ENCODE data around the gene RAD52. TPM values are rescaled to one million over a fixed set of nuclear protein-coding genes. Genes with fewer than 3 reads are reported as not detected.

The RAD52 gene
- total and polyA plus RNA-seq, 5 donors from 2014 or later, result 2.6 to 13.8 (median 2.9) TPM

GRCh38 chr12:904010-904414 is 45.5 kb downstream of the RAD52 start:
- no peak overlapping the region for H3K4me3 ChIP-seq (ENCODE audit: low read depth, low read length)
- no peaks in the 10 kb centered on the region for H3K27me3 Mint-ChIP-seq
- H3K4me3 Mint-ChIP-seq, result no peak overlapping the region
- H3K9me3 Mint-ChIP-seq, result no peaks in the 10 kb centered on the region
- peaks cover 5 to 33% (median 21%) of the 10 kb centered on the region in 4 donors for H3K4me1 Mint-ChIP-seq
- H3K9me3 ChIP-seq (ENCODE audit: control insufficient read depth in 2 of 2, low read length in 2 of 2), result no peaks in the 10 kb centered on the region
- H3K36me3 Mint-ChIP-seq, result peaks cover 58% of the 10 kb centered on the region
- H3K36me3 ChIP-seq (ENCODE audit: control insufficient read depth, insufficient read depth, low read length), result peaks cover 96% of the 10 kb centered on the region
- no peaks in the 10 kb centered on the region for H3K27me3 ChIP-seq (ENCODE audit: control insufficient read depth, insufficient read depth, low read length)
- peak overlapping the region in 2 of 3 donors; percentile 16 to 60 for H3K27ac Mint-ChIP-seq
- ATAC-seq (ENCODE audit: low read depth in 2 of 2) (no peak), DNase-seq (no peak)
- no peak overlapping the region for H3K27ac ChIP-seq (ENCODE audit: insufficient read depth, low read length, poor library complexity, severe bottlenecking)
- H3K4me1 ChIP-seq (ENCODE audit: control insufficient read depth, insufficient read depth, low read length, poor library complexity, severe bottlenecking), result no peaks in the 10 kb centered on the region

DNA sequence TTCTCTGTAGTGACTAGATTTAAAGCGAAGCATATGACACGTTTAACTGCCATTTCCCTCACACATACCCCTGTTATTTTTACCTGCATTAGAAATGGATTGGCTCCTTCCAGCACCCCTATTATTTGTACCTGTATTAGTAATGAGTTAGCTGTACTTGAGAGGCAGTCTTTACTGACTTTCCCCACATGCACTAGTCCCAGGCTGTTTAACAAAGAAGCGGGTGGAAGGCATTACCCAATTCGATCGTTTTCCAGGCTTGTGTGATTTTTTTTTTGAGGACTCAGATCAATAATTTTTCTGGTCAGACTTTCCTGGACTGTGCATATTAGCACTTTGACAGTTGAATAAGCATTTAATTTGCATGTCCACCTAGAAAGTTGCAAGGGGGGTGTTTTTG is 46.4 kb downstream of the RAD52 start:
- no peaks in the 10 kb centered on the region for H3K27me3 Mint-ChIP-seq

DNA sequence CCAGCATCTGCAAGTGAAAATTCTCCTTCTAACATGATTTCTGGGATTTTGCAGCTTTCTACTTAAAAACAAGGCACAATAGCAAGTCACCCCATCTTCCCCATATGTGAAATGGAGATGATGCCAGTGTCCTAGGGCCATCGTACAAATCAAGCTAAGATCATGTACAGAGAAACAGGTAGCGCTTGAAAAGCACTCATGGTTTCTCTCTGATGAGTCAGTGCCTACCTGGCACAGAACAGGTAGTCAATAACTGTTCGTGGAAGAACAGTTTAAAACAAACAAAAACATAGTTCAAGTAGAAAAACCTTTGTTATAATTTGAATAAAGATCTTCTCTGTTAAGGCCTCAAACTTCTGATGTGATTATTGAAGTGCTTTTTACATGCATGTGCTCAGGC is 46.9 kb downstream of the RAD52 start:
- Mint-ChIP-seq H3K9me3 (no peaks in the 10 kb centered on the region), H3K36me3 (peaks cover 53% of the 10 kb centered on the region), H3K27ac (peak overlapping the region in 2 of 3 donors; percentile 51 to 52), H3K4me1 (peaks cover 5 to 33% (median 20%) of the 10 kb centered on the region in 4 donors), H3K4me3 (no peak overlapping the region), H3K27me3 (no peaks in the 10 kb centered on the region)
- ATAC-seq (ENCODE audit: low read depth in 2 of 2) (no peak), DNase-seq (no peak)
- Histone ChIP-seq H3K27me3 (ENCODE audit: control insufficient read depth, insufficient read depth, low read length) (no peaks in the 10 kb centered on the region), H3K36me3 (ENCODE audit: control insufficient read depth, insufficient read depth, low read length) (peaks cover 92% of the 10 kb centered on the region), H3K9me3 (ENCODE audit: control insufficient read depth in 2 of 2, low read length in 2 of 2) (no peaks in the 10 kb centered on the region), H3K4me1 (ENCODE audit: control insufficient read depth, insufficient read depth, low read length, poor library complexity, severe bottlenecking) (no peaks in the 10 kb centered on the region), H3K27ac (ENCODE audit: insufficient read depth, low read length, poor library complexity, severe bottlenecking) (no peak overlapping the region), H3K4me3 (ENCODE audit: low read depth, low read length) (no peak overlapping the region)

More for the DNA sequence above, 46.4 kb downstream of the RAD52 start:
- Mint-ChIP-seq H3K4me3 (no peak overlapping the region), H3K27ac (peak overlapping the region; percentile 51 to 89 (median 52)), H3K36me3 (peaks cover 53% of the 10 kb centered on the region), H3K4me1 (peaks cover 5 to 33% (median 21%) of the 10 kb centered on the region in 4 donors), H3K9me3 (no peaks in the 10 kb centered on the region)
- Histone ChIP-seq H3K36me3 (ENCODE audit: control insufficient read depth, insufficient read depth, low read length) (peaks cover 93% of the 10 kb centered on the region), H3K4me1 (ENCODE audit: control insufficient read depth, insufficient read depth, low read length, poor library complexity, severe bottlenecking) (no peaks in the 10 kb centered on the region), H3K27me3 (ENCODE audit: control insufficient read depth, insufficient read depth, low read length) (no peaks in the 10 kb centered on the region), H3K4me3 (ENCODE audit: low read depth, low read length) (no peak overlapping the region), H3K27ac (ENCODE audit: insufficient read depth, low read length, poor library complexity, severe bottlenecking) (no peak overlapping the region), H3K9me3 (ENCODE audit: control insufficient read depth in 2 of 2, low read length in 2 of 2) (no peaks in the 10 kb centered on the region)
- DNase-seq (no peak), ATAC-seq (ENCODE audit: low read depth in 2 of 2) (no peak)

GRCh38 chr12:897386-897785 is 52.1 kb downstream of the RAD52 start:
- ATAC-seq (ENCODE audit: low read depth in 2 of 2) (no peak), DNase-seq (no peak)
- Mint-ChIP-seq H3K27me3 (no peaks in the 10 kb centered on the region), H3K9me3 (no peaks in the 10 kb centered on the region), H3K4me1 (peaks cover 0 to 6% (median 0%) of the 10 kb centered on the region in 4 donors), H3K4me3 (no peak overlapping the region), H3K27ac (no peak overlapping the region), H3K36me3 (peaks cover 54% of the 10 kb centered on the region)
- Histone ChIP-seq H3K36me3 (ENCODE audit: control insufficient read depth, insufficient read depth, low read length) (peaks cover 87% of the 10 kb centered on the region), H3K4me3 (ENCODE audit: low read depth, low read length) (no peak overlapping the region), H3K4me1 (ENCODE audit: control insufficient read depth, insufficient read depth, low read length, poor library complexity, severe bottlenecking) (no peaks in the 10 kb centered on the region), H3K27me3 (ENCODE audit: control insufficient read depth, insufficient read depth, low read length) (no peaks in the 10 kb centered on the region), H3K9me3 (ENCODE audit: control insufficient read depth in 2 of 2, low read length in 2 of 2) (no peaks in the 10 kb centered on the region), H3K27ac (ENCODE audit: insufficient read depth, low read length, poor library complexity, severe bottlenecking) (no peak overlapping the region)

GRCh38 chr12:896031-896430 is 53.5 kb downstream of the RAD52 start:
- H3K9me3 Mint-ChIP-seq, result no peaks in the 10 kb centered on the region

DNA sequence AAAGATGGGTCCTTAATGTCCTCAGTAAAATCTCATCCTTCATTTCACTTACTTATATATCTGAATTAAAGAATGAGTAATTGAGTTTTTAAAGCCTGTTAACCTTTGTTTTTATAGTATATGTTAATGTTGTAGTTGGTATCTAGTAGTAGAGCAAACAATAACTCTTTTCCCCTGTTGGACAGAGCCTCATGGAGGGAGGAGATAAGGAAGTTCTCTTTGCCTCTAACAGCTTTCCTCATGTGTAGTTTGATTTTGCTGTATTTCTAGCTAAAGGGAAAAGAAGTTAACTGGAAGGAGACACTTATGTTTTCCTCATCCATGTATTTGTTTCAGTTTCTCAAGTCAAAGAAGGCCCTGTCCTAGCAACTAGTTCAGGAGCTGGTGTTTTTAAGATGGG is 55.3 kb downstream of the RAD52 start:
- H3K36me3 ChIP-seq (ENCODE audit: control insufficient read depth, insufficient read depth, low read length), result peaks cover 82% of the 10 kb centered on the region
- H3K4me3 Mint-ChIP-seq, result no peak overlapping the region
- no peak overlapping the region for H3K27ac Mint-ChIP-seq
- H3K9me3 Mint-ChIP-seq, result no peaks in the 10 kb centered on the region
- no peak overlapping the region for H3K27ac ChIP-seq (ENCODE audit: insufficient read depth, low read length, poor library complexity, severe bottlenecking)
- no peaks in the 10 kb centered on the region for H3K9me3 ChIP-seq (ENCODE audit: control insufficient read depth in 2 of 2, low read length in 2 of 2)
- no peaks in the 10 kb centered on the region for H3K27me3 ChIP-seq (ENCODE audit: control insufficient read depth, insufficient read depth, low read length)
- H3K36me3 Mint-ChIP-seq, result peaks cover 43% of the 10 kb centered on the region
- H3K27me3 Mint-ChIP-seq, result no peaks in the 10 kb centered on the region
- ATAC-seq (ENCODE audit: low read depth in 2 of 2), result no peak
- no peak for DNase-seq
- H3K4me1 Mint-ChIP-seq, result peaks cover 0 to 4% (median 0%) of the 10 kb centered on the region in 4 donors
- no peaks in the 10 kb centered on the region for H3K4me1 ChIP-seq (ENCODE audit: control insufficient read depth, insufficient read depth, low read length, poor library complexity, severe bottlenecking)
- H3K4me3 ChIP-seq (ENCODE audit: low read depth, low read length), result no peak overlapping the region

More at GRCh38 chr12:896031-896430, 53.5 kb downstream of the RAD52 start:
- no peaks in the 10 kb centered on the region for H3K9me3 ChIP-seq (ENCODE audit: control insufficient read depth in 2 of 2, low read length in 2 of 2)
- H3K4me1 Mint-ChIP-seq, result peaks cover 0 to 3% (median 0%) of the 10 kb centered on the region in 4 donors
- no peak overlapping the region for H3K27ac ChIP-seq (ENCODE audit: insufficient read depth, low read length, poor library complexity, severe bottlenecking)
- H3K36me3 ChIP-seq (ENCODE audit: control insufficient read depth, insufficient read depth, low read length), result peaks cover 84% of the 10 kb centered on the region
- ATAC-seq (ENCODE audit: low read depth in 2 of 2) (no peak), DNase-seq (no peak)
- no peaks in the 10 kb centered on the region for H3K27me3 Mint-ChIP-seq
- peak overlapping the region in 1 of 3 donors; percentile 35 for H3K27ac Mint-ChIP-seq
- no peaks in the 10 kb centered on the region for H3K27me3 ChIP-seq (ENCODE audit: control insufficient read depth, insufficient read depth, low read length)
- H3K4me1 ChIP-seq (ENCODE audit: control insufficient read depth, insufficient read depth, low read length, poor library complexity, severe bottlenecking), result no peaks in the 10 kb centered on the region
- H3K36me3 Mint-ChIP-seq, result peaks cover 47% of the 10 kb centered on the region
- H3K4me3 ChIP-seq (ENCODE audit: low read depth, low read length), result no peak overlapping the region
- no peak overlapping the region for H3K4me3 Mint-ChIP-seq

DNA sequence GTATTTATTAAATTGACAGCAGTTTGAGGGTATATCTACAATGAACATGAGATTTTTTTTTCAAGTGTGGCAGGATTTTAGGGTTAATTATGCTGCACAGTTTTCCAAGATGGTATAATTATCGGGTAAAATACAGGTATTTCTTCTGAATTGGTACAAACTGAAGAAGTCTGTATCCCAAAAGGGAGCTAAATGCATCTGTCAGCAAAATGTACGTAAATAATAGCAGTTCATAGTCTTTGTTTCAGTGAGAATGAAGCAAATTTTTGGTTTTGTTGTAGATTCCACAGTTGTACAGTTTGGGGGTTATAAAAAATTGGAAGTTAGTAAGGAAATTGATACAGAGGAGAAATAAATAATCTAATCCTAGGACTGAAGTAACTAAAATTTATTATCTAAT is 63.3 kb downstream of the RAD52 start:
- DNase-seq (no peak), ATAC-seq (ENCODE audit: low read depth in 2 of 2) (no peak)
- Mint-ChIP-seq H3K4me1 (peaks cover 0 to 9% (median 0%) of the 10 kb centered on the region in 4 donors), H3K27me3 (no peaks in the 10 kb centered on the region), H3K27ac (peak overlapping the region in 1 of 3 donors; percentile 23), H3K4me3 (no peak overlapping the region), H3K9me3 (peaks cover 0 to 1% (median 0%) of the 10 kb centered on the region in 7 donors), H3K36me3 (peaks cover 74% of the 10 kb centered on the region)
- H3K9me3 ChIP-seq (ENCODE audit: control insufficient read depth in 2 of 2, low read length in 2 of 2), result no peaks in the 10 kb centered on the region
- H3K27me3 ChIP-seq (ENCODE audit: control insufficient read depth, insufficient read depth, low read length), result no peaks in the 10 kb centered on the region
- H3K4me3 ChIP-seq (ENCODE audit: low read depth, low read length), result no peak overlapping the region
- no peak overlapping the region for H3K27ac ChIP-seq (ENCODE audit: insufficient read depth, low read length, poor library complexity, severe bottlenecking)
- no peaks in the 10 kb centered on the region for H3K4me1 ChIP-seq (ENCODE audit: control insufficient read depth, insufficient read depth, low read length, poor library complexity, severe bottlenecking)
- H3K36me3 ChIP-seq (ENCODE audit: control insufficient read depth, insufficient read depth, low read length), result peaks cover 95% of the 10 kb centered on the region

DNA sequence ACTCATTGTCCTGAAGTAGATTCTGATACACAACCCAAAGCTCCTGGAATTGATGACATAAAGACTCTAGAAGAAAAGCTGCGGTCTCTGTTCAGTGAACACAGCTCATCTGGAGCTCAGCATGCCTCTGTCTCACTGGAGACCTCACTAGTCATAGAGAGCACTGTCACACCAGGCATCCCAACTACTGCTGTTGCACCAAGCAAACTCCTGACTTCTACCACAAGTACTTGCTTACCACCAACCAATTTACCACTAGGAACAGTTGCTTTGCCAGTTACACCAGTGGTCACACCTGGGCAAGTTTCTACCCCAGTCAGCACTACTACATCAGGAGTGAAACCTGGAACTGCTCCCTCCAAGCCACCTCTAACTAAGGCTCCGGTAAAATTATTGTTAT is 63.8 kb downstream of the RAD52 start:
- Mint-ChIP-seq H3K4me1 (peaks cover 0 to 9% (median 0%) of the 10 kb centered on the region in 4 donors), H3K27ac (peak overlapping the region in 2 of 3 donors; percentile 61 to 63), H3K27me3 (no peaks in the 10 kb centered on the region), H3K36me3 (peaks cover 75% of the 10 kb centered on the region), H3K4me3 (no peak overlapping the region), H3K9me3 (peaks cover 0 to 1% (median 0%) of the 10 kb centered on the region in 7 donors)
- H3K27me3 ChIP-seq (ENCODE audit: control insufficient read depth, insufficient read depth, low read length), result no peaks in the 10 kb centered on the region
- no peak for DNase-seq
- no peaks in the 10 kb centered on the region for H3K9me3 ChIP-seq (ENCODE audit: control insufficient read depth in 2 of 2, low read length in 2 of 2)
- no peak for ATAC-seq (ENCODE audit: low read depth in 2 of 2)
- H3K36me3 ChIP-seq (ENCODE audit: control insufficient read depth, insufficient read depth, low read length), result peaks cover 99% of the 10 kb centered on the region
- no peaks in the 10 kb centered on the region for H3K4me1 ChIP-seq (ENCODE audit: control insufficient read depth, insufficient read depth, low read length, poor library complexity, severe bottlenecking)
- H3K27ac ChIP-seq (ENCODE audit: insufficient read depth, low read length, poor library complexity, severe bottlenecking), result no peak overlapping the region
- no peak overlapping the region for H3K4me3 ChIP-seq (ENCODE audit: low read depth, low read length)
